DMS53 treated with DMSO at 0.1 percent for 48 hours (cell line): ENCODE results near the gene QRSL1.
A peak's percentile ranks its signal among the peaks of the same experiment; 100 is the strongest.
"Not testable (repeated sequence)": the region's sequence is repeated elsewhere in the genome, so short reads cannot be mapped to it uniquely, and the experiment has no call there.

Source experiments
- DNase-seq: peaks from one replicate; lab custom pipeline; 2025; ENCODE audit not compliant: unreplicated experiment; lab: John Stamatoyannopoulos, UW

QRSL1 gene

GRCh38 chr6:106674541-106675229 lies 45.3 kb downstream of the QRSL1 start:
- no peak for DNase-seq

GRCh38 chr6:106677282-106677681 lies 47.9 kb downstream of the QRSL1 start:
- DNase-seq: no peak

GRCh38 chr6:106684011-106684410 lies 54.6 kb downstream of the QRSL1 start:
- DNase-seq: no peak

- no peak for DNase-seq
These were observed 56.5 kb downstream of the QRSL1 start for GRCh38 chr6:106685833-106686232.

- DNase-seq: no peak
These were observed 59.0 kb downstream of the QRSL1 start for GRCh38 chr6:106688177-106688951.

- DNase-seq: no peak
These were observed 62.9 kb downstream of the QRSL1 start for GRCh38 chr6:106692112-106692818.

- no peak for DNase-seq
These were observed 63.4 kb downstream of the QRSL1 start for GRCh38 chr6:106692819-106693208.

GRCh38 chr6:106693418-106693817 lies 64.0 kb downstream of the QRSL1 start:
- no peak for DNase-seq

- no peak for DNase-seq
These were observed 65.0 kb downstream of the QRSL1 start for GRCh38 chr6:106694343-106694742.

GRCh38 chr6:106700581-106700980 lies 71.2 kb downstream of the QRSL1 start:
- no peak for DNase-seq

- DNase-seq: not testable (repeated sequence)
These were observed 71.8 kb downstream of the QRSL1 start for GRCh38 chr6:106701201-106701600.

- peak; percentile 84 for DNase-seq
These were observed 72.7 kb downstream of the QRSL1 start for GRCh38 chr6:106702046-106702445.

- DNase-seq: peak; percentile 89
These were observed 73.2 kb downstream of the QRSL1 start for GRCh38 chr6:106702451-106703110.

- no peak for DNase-seq
These were observed 74.9 kb downstream of the QRSL1 start for GRCh38 chr6:106704327-106704726.

GRCh38 chr6:106705156-106705555 lies 75.8 kb downstream of the QRSL1 start:
- no peak for DNase-seq

- no peak for DNase-seq
These were observed 81.2 kb downstream of the QRSL1 start for GRCh38 chr6:106710580-106710979.

GRCh38 chr6:106714281-106714680 lies 84.9 kb downstream of the QRSL1 start:
- DNase-seq: no peak

- no peak for DNase-seq
These were observed 86.5 kb downstream of the QRSL1 start for GRCh38 chr6:106715922-106716321.

GRCh38 chr6:106716966-106717365 lies 87.6 kb downstream of the QRSL1 start:
- no peak for DNase-seq
